Mesodermal cell (in vitro differentiated cells): ENCODE results near the gene AFG1L.
"Not testable (repeated sequence)": the region's sequence is repeated elsewhere in the genome, so short reads cannot be mapped to it uniquely, and the experiment has no call there.

Experiments used
- H3K27ac ChIP-seq: 2 replicates; pipeline ENCODE4 v1.7.0; 2013; ENCODE audit warnings: mild to moderate bottlenecking, low read depth, low read length, moderate library complexity; ENCODE audit not compliant: severe bottlenecking
- H3K36me3 ChIP-seq: 2 replicates; pipeline ENCODE4 v1.7.1; 2013; ENCODE audit warnings: mild to moderate bottlenecking, low read length, moderate library complexity; ENCODE audit not compliant: control insufficient read depth, insufficient read depth
- H3K4me1 ChIP-seq: one replicate; pipeline ENCODE4 v1.7.1; 2013; ENCODE audit warnings: mild to moderate bottlenecking, low read length; ENCODE audit not compliant: insufficient read depth, control insufficient read depth, poor library complexity, severe bottlenecking
- H3K4me3 ChIP-seq: 2 replicates; pipeline ENCODE4 v1.7.0; 2013; ENCODE audit warnings: low read length, control low read depth, mild to moderate bottlenecking; ENCODE audit not compliant: insufficient read depth, poor library complexity, severe bottlenecking; ENCODE audit errors: extremely low read depth
- H3K9me3 ChIP-seq: 2 replicates; pipeline ENCODE4 v1.7.1; 2013; ENCODE audit warnings: mild to moderate bottlenecking, low read length, moderate library complexity; ENCODE audit not compliant: control insufficient read depth
- WGBS, 2 experiments: methylation state at CpG; one replicate each; pipeline ENCODE4 v1.1.5; 2013; ENCODE audit warnings: missing lambda C conversion rate in 2 of 2; ENCODE audit not compliant: insufficient coverage in 2 of 2; 5-methylcytosine and 5-hydroxymethylcytosine counted together

Gene AFG1L

DNA sequence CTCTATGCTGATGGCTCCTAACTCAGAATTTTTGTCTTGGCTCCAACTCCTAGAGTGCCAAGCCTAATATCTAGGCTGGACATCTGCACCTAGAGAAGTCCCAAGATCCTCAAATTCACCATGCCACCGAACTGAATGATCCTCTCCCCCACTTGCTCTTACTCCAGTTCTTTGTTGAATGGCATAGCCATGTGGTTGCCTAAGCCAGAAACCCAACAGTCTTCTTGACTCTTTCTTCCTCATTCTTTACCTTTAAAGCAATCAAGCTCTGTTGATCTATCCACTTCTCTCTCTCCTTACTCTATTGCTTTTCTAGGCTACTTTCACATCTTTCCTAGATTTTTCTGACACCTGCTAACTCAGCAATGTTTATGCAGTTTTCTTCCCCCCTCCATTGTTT, 139.4 kb downstream of the AFG1L start:
- Histone ChIP-seq H3K9me3 (no peaks in the 10 kb centered on the region), H3K4me1 (no peaks in the 10 kb centered on the region), H3K4me3 (no peak overlapping the region), H3K27ac (no peak overlapping the region), H3K36me3 (no peaks in the 10 kb centered on the region)
- WGBS, 2 experiments: 90 to 100% methylated on average over 1 of the region's 1 CpG

DNA sequence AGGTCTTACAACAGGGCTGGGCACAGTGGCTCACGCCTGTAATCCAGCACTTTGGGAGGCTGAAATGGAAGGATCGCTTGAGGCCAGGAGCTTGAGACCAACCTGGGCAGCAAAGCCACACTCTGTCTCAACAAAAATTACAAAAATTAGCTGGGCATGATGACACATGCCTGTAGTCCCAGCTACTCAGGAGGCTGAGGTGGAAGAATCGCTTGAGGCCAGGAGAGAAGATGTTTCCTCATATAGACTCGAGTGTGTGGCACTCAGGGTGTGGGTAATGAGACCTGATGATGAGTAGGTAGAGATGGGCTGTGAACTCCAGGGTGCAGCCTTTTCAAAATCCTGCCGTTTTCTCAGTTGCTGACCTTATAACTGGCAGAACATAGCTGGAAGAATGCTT, 140.5 kb downstream of the AFG1L start:
- Histone ChIP-seq H3K4me3 (no peak overlapping the region), H3K36me3 (no peaks in the 10 kb centered on the region), H3K9me3 (no peaks in the 10 kb centered on the region), H3K27ac (no peak overlapping the region), H3K4me1 (no peaks in the 10 kb centered on the region)
- 80 to 90% methylated on average over 5 of the region's 5 CpGs for WGBS, 2 experiments

DNA sequence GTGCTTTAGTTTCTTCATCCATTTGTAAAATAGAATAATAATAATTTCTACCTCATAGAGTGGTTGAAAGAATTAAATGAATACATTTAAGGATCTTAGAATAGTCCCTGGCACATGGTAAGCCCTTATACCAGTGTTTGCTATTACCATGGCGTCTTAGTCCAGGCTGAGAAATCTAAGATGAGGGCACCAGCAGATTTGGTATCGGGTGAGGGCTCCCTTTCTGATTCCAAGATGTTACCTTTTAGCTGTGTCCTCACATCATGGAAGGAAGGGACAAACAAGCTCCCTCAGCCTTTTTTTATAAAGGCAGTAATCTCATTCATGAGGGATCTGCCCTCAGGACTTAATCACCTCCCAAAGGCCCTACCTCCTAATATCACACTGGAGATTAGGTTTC, 141.9 kb downstream of the AFG1L start:
- Histone ChIP-seq H3K27ac (no peak overlapping the region), H3K4me3 (no peak overlapping the region), H3K36me3 (no peaks in the 10 kb centered on the region), H3K4me1 (no peaks in the 10 kb centered on the region), H3K9me3 (no peaks in the 10 kb centered on the region)
- WGBS, 2 experiments: 80 to 94% methylated on average over 1 to 2 of the region's 2 CpGs

DNA sequence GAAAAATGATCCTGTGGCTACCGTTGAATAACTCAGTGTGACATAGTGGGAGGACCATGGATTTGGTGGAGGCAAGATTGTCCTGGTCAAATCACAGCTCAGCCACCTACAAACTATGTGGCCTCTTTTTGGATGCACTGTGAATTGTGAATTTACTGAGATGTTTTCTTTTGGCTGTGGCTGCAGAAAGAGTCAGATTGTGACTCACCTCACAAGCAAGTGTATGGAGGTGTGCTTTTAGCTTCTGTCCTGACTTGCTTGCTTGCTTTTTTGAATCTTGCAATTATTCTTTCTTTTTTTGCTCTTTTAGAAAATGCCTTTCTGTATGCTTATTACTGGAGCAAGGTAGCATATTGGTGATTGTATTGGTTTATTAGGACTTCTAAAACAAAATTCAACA, 143.0 kb downstream of the AFG1L start:
- H3K4me3 ChIP-seq: no peak overlapping the region
- no peak overlapping the region for H3K27ac ChIP-seq
- no peaks in the 10 kb centered on the region for H3K9me3 ChIP-seq
- WGBS, 2 experiments: 83 to 100% methylated on average over 1 of the region's 1 CpG
- H3K36me3 ChIP-seq: no peaks in the 10 kb centered on the region
- no peaks in the 10 kb centered on the region for H3K4me1 ChIP-seq

DNA sequence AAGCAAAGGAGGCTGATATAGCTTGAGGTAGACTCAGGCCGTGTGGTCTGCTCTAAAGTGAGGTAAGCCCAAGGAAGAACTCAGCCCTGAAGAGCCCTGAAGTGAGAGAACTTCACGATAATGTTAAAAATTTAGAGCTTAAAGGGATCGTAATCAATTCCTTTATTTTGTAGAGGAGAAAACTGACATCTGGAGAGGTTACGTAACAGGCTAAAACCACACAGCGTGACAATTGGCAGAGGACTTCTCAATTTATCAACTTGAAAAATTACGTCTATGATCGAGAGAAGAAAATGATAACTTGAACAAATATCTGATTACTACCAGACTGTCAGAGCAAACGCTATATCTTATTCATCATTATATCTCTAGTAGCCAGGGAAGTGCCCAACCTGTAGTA, 144.1 kb downstream of the AFG1L start:
- Histone ChIP-seq H3K9me3 (no peaks in the 10 kb centered on the region), H3K4me3 (no peak overlapping the region), H3K4me1 (no peaks in the 10 kb centered on the region), H3K27ac (no peak overlapping the region), H3K36me3 (no peaks in the 10 kb centered on the region)
- 91 to 93% methylated on average over 5 to 6 of the region's 8 CpGs for WGBS, 2 experiments

DNA sequence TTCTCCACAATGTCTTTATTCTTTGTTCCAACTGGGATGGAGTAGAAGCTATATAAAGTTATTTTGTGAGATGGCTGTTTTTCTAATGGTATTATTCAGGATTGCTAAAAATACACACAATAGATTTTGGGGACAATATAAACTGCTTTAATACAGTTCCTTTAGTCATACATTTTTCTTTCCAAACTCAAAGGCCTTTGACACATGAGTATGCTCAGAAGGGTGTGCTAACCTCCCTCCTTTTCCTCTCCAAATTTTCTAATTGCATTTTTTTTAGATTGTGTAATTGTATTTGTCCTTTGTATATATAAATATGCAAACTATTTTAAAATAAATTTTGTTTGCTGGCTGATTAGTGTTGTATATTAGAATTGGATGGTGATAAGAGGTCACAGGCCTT, 146.3 kb downstream of the AFG1L start:
- no peaks in the 10 kb centered on the region for H3K4me1 ChIP-seq
- no peak overlapping the region for H3K27ac ChIP-seq
- no peaks in the 10 kb centered on the region for H3K9me3 ChIP-seq
- no peak overlapping the region for H3K4me3 ChIP-seq
- H3K36me3 ChIP-seq: no peaks in the 10 kb centered on the region

DNA sequence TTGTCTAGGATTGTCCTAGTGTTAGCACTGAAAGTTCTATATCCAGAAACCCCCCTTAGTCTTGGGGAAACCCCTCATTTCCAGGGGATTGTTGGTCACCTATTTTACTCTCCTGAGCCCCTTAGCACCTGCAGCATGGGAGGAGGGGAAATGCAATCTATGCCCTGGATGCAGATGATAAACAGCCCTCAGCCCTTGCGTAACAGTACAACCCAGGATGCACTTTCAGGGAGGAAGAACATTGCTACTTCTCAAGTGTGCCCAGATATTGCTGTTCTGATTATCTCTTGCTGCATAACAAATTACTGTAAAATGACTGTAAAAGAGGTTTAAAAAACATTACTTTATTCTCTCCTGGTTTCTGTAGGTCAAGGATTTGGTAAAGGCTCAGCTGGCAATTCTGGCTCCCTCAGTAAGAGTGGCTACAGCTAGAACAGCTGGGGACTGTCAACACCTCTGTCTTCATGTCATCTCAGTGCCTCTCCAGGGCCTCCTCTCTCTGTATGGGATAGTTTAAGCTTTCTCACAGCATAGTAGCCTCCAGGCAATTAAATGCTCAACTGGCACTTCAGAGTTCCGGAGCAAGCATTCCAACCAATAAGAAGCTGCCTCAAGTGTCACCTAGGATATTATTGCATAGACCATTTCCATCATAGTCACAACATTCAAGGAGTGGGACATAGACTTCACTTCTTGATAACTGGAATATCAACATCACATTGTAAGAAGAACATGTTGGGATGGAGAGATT, 148.1 kb downstream of the AFG1L start:
- WGBS, 2 experiments: 90 to 93% methylated on average over 2 of the region's 2 CpGs
- H3K36me3 ChIP-seq: no peaks in the 10 kb centered on the region
- H3K4me1 ChIP-seq: no peaks in the 10 kb centered on the region
- no peak overlapping the region for H3K27ac ChIP-seq
- no peaks in the 10 kb centered on the region for H3K9me3 ChIP-seq
- H3K4me3 ChIP-seq: no peak overlapping the region

DNA sequence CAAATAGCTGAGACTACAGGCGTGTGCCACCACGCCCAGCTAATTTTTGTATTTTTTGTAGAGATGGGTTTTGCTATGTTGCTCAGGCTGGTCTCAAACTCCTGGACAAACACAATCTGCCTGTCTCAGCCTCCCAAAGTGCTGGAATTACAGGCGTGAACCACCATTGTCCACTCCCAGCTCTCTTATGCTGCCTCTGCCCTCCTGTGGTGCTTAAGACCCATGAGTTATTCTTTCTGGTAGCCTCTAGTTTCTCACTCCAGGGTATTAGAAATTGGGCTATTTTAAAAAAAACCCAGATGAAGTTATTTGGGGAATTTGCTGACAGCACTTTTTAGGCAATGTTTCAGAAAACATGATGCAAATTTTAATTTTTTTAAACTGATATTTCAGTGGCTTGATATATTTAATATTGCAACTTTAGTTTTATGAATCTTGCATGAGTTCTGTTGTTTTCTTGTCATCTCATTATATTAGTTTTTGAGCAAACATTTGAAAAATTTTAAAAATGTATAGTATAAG, 151.8 kb downstream of the AFG1L start:
- Histone ChIP-seq H3K36me3 (no peaks in the 10 kb centered on the region), H3K4me3 (no peak overlapping the region), H3K9me3 (no peaks in the 10 kb centered on the region), H3K27ac (no peak overlapping the region), H3K4me1 (no peaks in the 10 kb centered on the region)
- WGBS, 2 experiments: 88 to 90% methylated on average over 2 to 3 of the region's 3 CpGs

DNA sequence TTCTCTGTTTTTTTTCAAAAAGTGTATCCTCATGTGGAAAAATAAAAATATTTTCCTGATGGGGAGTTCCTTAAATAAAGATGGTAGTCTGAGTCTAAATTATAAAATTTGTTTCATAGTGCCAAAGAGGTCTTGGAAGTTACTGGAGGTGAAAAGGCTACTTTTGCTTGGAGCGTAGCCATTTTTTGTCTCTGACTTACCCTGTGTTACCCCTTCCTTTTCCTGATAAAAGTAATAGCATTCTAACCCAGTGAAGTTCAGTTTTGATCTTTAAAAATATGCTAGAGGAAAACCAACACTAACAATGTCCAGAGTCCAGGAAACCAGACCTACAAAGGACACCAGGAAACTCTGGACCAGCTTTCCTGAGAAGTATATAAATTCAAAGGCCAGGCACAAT, 153.6 kb downstream of the AFG1L start:
- no peak overlapping the region for H3K27ac ChIP-seq
- peaks cover 5% of the 10 kb centered on the region for H3K4me1 ChIP-seq
- no peaks in the 10 kb centered on the region for H3K9me3 ChIP-seq
- H3K4me3 ChIP-seq: no peak overlapping the region
- no peaks in the 10 kb centered on the region for H3K36me3 ChIP-seq
- whole genome bisulfite sequencing, 2 experiments: no CpG with 5 or more reads among the region's 1 CpG

DNA sequence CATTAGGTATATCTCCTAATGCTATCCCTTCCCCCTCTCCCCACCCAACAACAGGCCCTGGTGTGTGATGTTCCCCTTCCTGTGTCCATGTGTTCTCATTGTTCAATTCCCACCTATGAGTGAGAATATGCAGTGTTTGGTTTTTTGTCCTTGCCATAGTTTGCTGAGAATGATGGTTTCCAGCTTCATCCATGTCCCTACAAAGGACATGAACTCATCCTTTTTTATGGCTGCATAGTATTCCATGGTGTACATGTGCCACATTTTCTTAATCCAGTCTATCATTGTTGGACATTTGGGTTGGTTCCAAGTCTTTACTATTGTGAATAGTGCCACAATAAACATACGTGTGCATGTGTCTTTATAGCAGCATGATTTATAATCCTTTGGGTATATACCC, 154.9 kb downstream of the AFG1L start:
- not testable (repeated sequence) for H3K27ac ChIP-seq, H3K9me3 ChIP-seq, H3K36me3 ChIP-seq, H3K4me3 ChIP-seq
- H3K4me1 ChIP-seq: peaks cover 15% of the 10 kb centered on the region
- WGBS, 2 experiments: no CpG with 5 or more reads among the region's 1 CpG

DNA sequence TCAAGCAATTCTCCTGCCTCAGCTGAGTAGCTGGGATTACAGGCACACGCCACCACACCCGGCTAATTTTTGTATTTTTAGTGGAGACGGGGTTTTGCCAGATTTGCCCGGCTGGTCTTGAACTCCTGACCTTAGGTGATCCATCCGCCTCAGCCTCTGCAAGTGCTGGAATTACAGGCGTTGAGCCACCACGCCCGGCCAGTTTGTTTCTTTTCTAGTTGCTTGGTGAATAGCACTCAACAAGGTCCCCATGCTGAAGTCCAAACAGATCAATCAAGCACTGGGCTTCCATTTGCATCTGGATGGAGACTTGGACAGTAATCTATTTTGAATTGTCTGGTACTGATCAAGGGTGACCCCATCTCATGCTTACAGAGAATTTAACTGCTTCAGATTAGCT, 157.0 kb downstream of the AFG1L start:
- 94 to 96% methylated on average over 5 to 8 of the region's 8 CpGs for WGBS, 2 experiments
- peaks cover 15% of the 10 kb centered on the region for H3K4me1 ChIP-seq
- no peaks in the 10 kb centered on the region for H3K9me3 ChIP-seq
- no peaks in the 10 kb centered on the region for H3K36me3 ChIP-seq
- H3K4me3 ChIP-seq: no peak overlapping the region
- no peak overlapping the region for H3K27ac ChIP-seq
